22Rv1 (cell line): ENCODE measurements around the gene ASH1L.

Experiments
- ZFX ChIP-seq: fragments of 450-650 bp; IDR thresholded peaks from 2 replicates; pipeline ENCODE4 v1.6.1; 2017; ENCODE audit warnings: antibody characterized with exemption, borderline replicate concordance
- TF ChIP-seq, protein P1 (sequence below): fragments of 450-650 bp; IDR thresholded peaks from 2 replicates; pipeline ENCODE4 v1.5.1; 2017; ENCODE audit warnings: mild to moderate bottlenecking

DNA sequence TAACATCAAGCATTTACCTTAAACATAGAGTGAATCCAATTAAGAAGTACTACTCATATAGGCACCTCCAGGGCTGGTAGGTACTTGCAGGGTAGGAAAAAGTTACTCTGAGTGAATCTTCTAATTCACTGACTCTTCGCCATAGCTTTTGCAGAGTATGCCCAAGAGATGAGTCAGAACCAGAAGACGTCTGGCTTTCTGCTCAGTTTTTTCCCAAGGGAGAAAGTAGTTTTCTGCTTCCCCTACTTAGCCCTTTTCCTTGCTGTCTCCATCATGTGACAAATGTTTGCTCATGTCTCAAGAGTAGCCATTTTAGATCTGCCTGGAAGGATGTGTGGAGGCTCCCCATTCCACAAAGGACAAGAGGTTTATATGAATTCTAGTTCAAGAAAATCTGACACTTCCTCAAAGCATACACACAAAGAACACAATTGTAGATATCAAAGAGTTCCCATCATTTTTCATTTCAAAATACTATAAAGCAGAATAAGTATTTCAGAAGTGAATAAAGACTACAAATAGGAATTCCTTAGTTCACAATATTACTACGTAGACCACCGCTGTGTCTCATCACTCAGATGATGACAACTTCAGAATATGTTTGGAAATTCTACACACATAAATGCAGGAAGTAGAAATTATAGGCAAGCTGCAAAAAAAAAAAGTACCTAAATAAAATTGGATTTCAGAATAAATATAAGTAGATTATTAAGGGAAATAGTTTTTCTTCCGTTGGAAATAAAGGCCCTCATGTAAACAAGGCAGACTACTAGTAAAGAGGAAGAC lies 98.5 kb downstream of the ASH1L start:
- TF ChIP-seq, protein P1, sequence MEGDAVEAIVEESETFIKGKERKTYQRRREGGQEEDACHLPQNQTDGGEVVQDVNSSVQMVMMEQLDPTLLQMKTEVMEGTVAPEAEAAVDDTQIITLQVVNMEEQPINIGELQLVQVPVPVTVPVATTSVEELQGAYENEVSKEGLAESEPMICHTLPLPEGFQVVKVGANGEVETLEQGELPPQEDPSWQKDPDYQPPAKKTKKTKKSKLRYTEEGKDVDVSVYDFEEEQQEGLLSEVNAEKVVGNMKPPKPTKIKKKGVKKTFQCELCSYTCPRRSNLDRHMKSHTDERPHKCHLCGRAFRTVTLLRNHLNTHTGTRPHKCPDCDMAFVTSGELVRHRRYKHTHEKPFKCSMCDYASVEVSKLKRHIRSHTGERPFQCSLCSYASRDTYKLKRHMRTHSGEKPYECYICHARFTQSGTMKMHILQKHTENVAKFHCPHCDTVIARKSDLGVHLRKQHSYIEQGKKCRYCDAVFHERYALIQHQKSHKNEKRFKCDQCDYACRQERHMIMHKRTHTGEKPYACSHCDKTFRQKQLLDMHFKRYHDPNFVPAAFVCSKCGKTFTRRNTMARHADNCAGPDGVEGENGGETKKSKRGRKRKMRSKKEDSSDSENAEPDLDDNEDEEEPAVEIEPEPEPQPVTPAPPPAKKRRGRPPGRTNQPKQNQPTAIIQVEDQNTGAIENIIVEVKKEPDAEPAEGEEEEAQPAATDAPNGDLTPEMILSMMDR: no peak
- TF ChIP-seq ZFX: no peak
